GM23248 (cell line): ENCODE results near the gene RENBP. TPM values are rescaled to one million over a fixed set of nuclear protein-coding genes. Genes with fewer than 3 reads are reported as not detected.

Experiments
- DNase-seq: peaks from one replicate; pipeline ENCODE4 v3.0.0-alpha.2; 2015
- H2AFZ ChIP-seq: fragments of 200-600 bp; sonication (generic); 2 replicates; pipeline ENCODE4 v1.6.1; 2016; ENCODE audit warnings: antibody characterized with exemption
- H3F3A ChIP-seq: fragments of 200-600 bp; sonication (generic); 2 replicates; pipeline ENCODE4 v1.6.1; 2016; ENCODE audit warnings: mild to moderate bottlenecking, antibody characterized with exemption, mixed run types; ENCODE audit not compliant: insufficient read depth
- H3K27ac ChIP-seq: fragments of 200-600 bp; sonication (generic); 2 replicates; pipeline ENCODE4 v1.5.1; 2016; ENCODE audit warnings: mild to moderate bottlenecking
- H3K27me3 ChIP-seq: fragments of 200-600 bp; sonication (generic); replicated peaks from 2 replicates; pipeline ENCODE4 v1.6.1; 2016; ENCODE audit warnings: mild to moderate bottlenecking; ENCODE audit not compliant: insufficient read depth
- H3K36me3 ChIP-seq: fragments of 200-600 bp; sonication (generic); 2 replicates; pipeline ENCODE4 v1.6.1; 2016; ENCODE audit warnings: low read depth, mild to moderate bottlenecking
- H3K4me1 ChIP-seq: fragments of 200-600 bp; sonication (generic); 2 replicates; pipeline ENCODE4 v1.6.1; 2016; ENCODE audit warnings: mild to moderate bottlenecking; ENCODE audit not compliant: insufficient read depth
- H3K4me2 ChIP-seq: fragments of 200-600 bp; sonication (generic); one replicate; pipeline ENCODE4 v1.6.1; 2016; ENCODE audit warnings: mild to moderate bottlenecking; ENCODE audit not compliant: unreplicated experiment
- H3K4me3 ChIP-seq: fragments of 200-600 bp; sonication (generic); 2 replicates; pipeline ENCODE4 v1.5.1; 2016; ENCODE audit warnings: mild to moderate bottlenecking
- H3K79me2 ChIP-seq: fragments of 200-600 bp; sonication (generic); 2 replicates; pipeline ENCODE4 v1.6.1; 2016; ENCODE audit warnings: mild to moderate bottlenecking; ENCODE audit not compliant: insufficient read depth
- H3K9ac ChIP-seq: fragments of 200-600 bp; sonication (generic); 2 replicates; pipeline ENCODE4 v1.6.1; 2016; ENCODE audit warnings: mild to moderate bottlenecking
- H3K9me2 ChIP-seq: fragments of 200-600 bp; sonication (generic); 2 replicates; pipeline ENCODE4 v1.6.1; 2016; ENCODE audit warnings: mixed run types, mild to moderate bottlenecking, moderate library complexity; ENCODE audit not compliant: insufficient read depth
- H3K9me3 ChIP-seq: fragments of 200-600 bp; sonication (generic); one replicate; pipeline ENCODE4 v1.6.1; 2017; ENCODE audit warnings: low read depth
- H4K20me1 ChIP-seq: fragments of 200-600 bp; sonication (generic); 2 replicates; pipeline ENCODE4 v1.6.0; 2016; ENCODE audit not compliant: insufficient read depth
- EZH2 ChIP-seq: fragments of 200-600 bp; sonication (generic); IDR thresholded peaks from 2 replicates; pipeline ENCODE4 v1.6.1; 2018; ENCODE audit warnings: antibody characterized with exemption, mild to moderate bottlenecking; ENCODE audit not compliant: insufficient read depth, poor library complexity, severe bottlenecking
- EZH2phosphoT487 ChIP-seq: fragments of 200-600 bp; sonication (generic); IDR thresholded peaks from 2 replicates; pipeline ENCODE4 v1.6.1; 2018; ENCODE audit warnings: antibody characterized with exemption, moderate library complexity, mild to moderate bottlenecking, low read depth; ENCODE audit not compliant: insufficient read depth
- WGBS, 2 experiments: methylation state at CpG; one replicate each; pipeline ENCODE4 v1.1.6; 2015 to 2017; ENCODE audit warnings: low lambda C conversion rate in 2 of 2, low coverage in 1 of 2; ENCODE audit errors: missing lambda C conversion rate in 2 of 2; 5-methylcytosine and 5-hydroxymethylcytosine counted together
- in situ Hi-C: fragments of 300-500 bp; cut with MboI; formaldehyde crosslinking; loops from 2 replicates; pipeline ENCODE4 v1.15.0; 2020
- polyA plus RNA-seq: library from polyadenylated mRNA; unstranded; fragments of >200 nt; fragmentation: Nextera tagmentation; extraction: Ambion mirVana; gene quantifications from 2 replicates; pipeline ENCODE4 v1.2.1, GENCODE V29; 2016
- total RNA-seq: library from RNA; depleted of rRNA; stranded (reverse); fragments of >200 nt; shearing (Covaris generic); gene quantifications from 2 replicates; pipeline ENCODE4 v1.2.3, GENCODE V29; 2014

RENBP gene
- total and polyA plus RNA-seq, 2 experiments from 2014 or later, result 0.11 TPM; not detected in 1

GRCh38 chrX:153897899-153898298 is 46.5 kb downstream of the RENBP start:
- H3K79me2 ChIP-seq, result no peaks in the 10 kb centered on the region
- no peaks in the 10 kb centered on the region for H3F3A ChIP-seq
- no peak overlapping the region for H3K9ac ChIP-seq
- no peak overlapping the region for H3K4me2 ChIP-seq
- no peak for TF ChIP-seq EZH2
- no peak for TF ChIP-seq EZH2phosphoT487
- 0 out of 2 replicates have a peak, but pooled peaks cover 3% of the 10 kb centered on the region for H3K4me1 ChIP-seq
- no peaks in the 10 kb centered on the region for H3K27me3 ChIP-seq
- H3K4me3 ChIP-seq, result no peak overlapping the region
- H3K36me3 ChIP-seq, result no peaks in the 10 kb centered on the region
- H3K9me3 ChIP-seq, result no peaks in the 10 kb centered on the region
- in situ Hi-C loops, result no loop called here
- no peaks in the 10 kb centered on the region for H4K20me1 ChIP-seq
- no peak overlapping the region for H3K27ac ChIP-seq
- DNase-seq, result no peak
- H2AFZ ChIP-seq, result no peak overlapping the region
- H3K9me2 ChIP-seq, result no peaks in the 10 kb centered on the region

- in situ Hi-C loops, result no loop called here
- no peaks in the 10 kb centered on the region for H3F3A ChIP-seq
- H3K4me2 ChIP-seq, result no peak overlapping the region
- H3K79me2 ChIP-seq, result no peaks in the 10 kb centered on the region
- TF ChIP-seq EZH2 (no peak), EZH2phosphoT487 (no peak)
- no peaks in the 10 kb centered on the region for H3K9me2 ChIP-seq
- no peak overlapping the region for H2AFZ ChIP-seq
- 80% methylated on average over 6 of the region's 6 CpGs for WGBS, 2 experiments
- no peak overlapping the region for H3K9ac ChIP-seq
- no peak overlapping the region for H3K27ac ChIP-seq
- no peaks in the 10 kb centered on the region for H4K20me1 ChIP-seq
- H3K27me3 ChIP-seq, result no peaks in the 10 kb centered on the region; the same call in 1 of the 2 replicates
- no peaks in the 10 kb centered on the region for H3K9me3 ChIP-seq
- H3K4me3 ChIP-seq, result no peak overlapping the region
- no peaks in the 10 kb centered on the region for H3K36me3 ChIP-seq
- H3K4me1 ChIP-seq, result no peaks in the 10 kb centered on the region
- no peak for DNase-seq
These were observed 55.3 kb downstream of the RENBP start for GRCh38 chrX:153889123-153889522.

- in situ Hi-C loops, result no loop called here
- Histone ChIP-seq H3K27ac (no peak overlapping the region), H3K9ac (no peak overlapping the region), H4K20me1 (no peaks in the 10 kb centered on the region), H3K36me3 (no peaks in the 10 kb centered on the region), H3K4me3 (no peak overlapping the region), H3K4me2 (no peak overlapping the region), H3K9me3 (no peaks in the 10 kb centered on the region), H3K4me1 (no peaks in the 10 kb centered on the region), H3K79me2 (no peaks in the 10 kb centered on the region), H2AFZ (no peak overlapping the region), H3F3A (no peaks in the 10 kb centered on the region), H3K9me2 (no peaks in the 10 kb centered on the region), H3K27me3 (no peaks in the 10 kb centered on the region; the same call in 1 of the 2 replicates)
- no peak for DNase-seq
- TF ChIP-seq EZH2, result no peak
- TF ChIP-seq EZH2phosphoT487, result no peak
- WGBS, 2 experiments, result 25 to 32% methylated on average over 6 of the region's 6 CpGs
These were observed 56.1 kb downstream of the RENBP start for GRCh38 chrX:153888344-153888743.

- TF ChIP-seq EZH2, result no peak
- no peak for TF ChIP-seq EZH2phosphoT487
- Histone ChIP-seq H3K79me2 (no peaks in the 10 kb centered on the region), H3F3A (no peaks in the 10 kb centered on the region), H3K36me3 (no peaks in the 10 kb centered on the region), H3K4me3 (no peak overlapping the region), H3K27ac (no peak overlapping the region), H3K27me3 (no peaks in the 10 kb centered on the region; the same call in 1 of the 2 replicates), H2AFZ (no peak overlapping the region), H3K9me2 (no peaks in the 10 kb centered on the region), H3K9me3 (no peaks in the 10 kb centered on the region), H3K4me1 (no peaks in the 10 kb centered on the region), H3K9ac (no peak overlapping the region), H4K20me1 (no peaks in the 10 kb centered on the region), H3K4me2 (no peak overlapping the region)
- DNase-seq, result no peak
- in situ Hi-C loops, result no loop called here
- 68 to 69% methylated on average over 7 to 8 of the region's 8 CpGs for WGBS, 2 experiments
These were observed 57.1 kb downstream of the RENBP start for GRCh38 chrX:153887385-153887784.

GRCh38 chrX:153886915-153887314 is 57.5 kb downstream of the RENBP start:
- no peaks in the 10 kb centered on the region for H3K36me3 ChIP-seq
- in situ Hi-C loops, result no loop called here
- H4K20me1 ChIP-seq, result no peaks in the 10 kb centered on the region
- no peak overlapping the region for H3K27ac ChIP-seq
- no peaks in the 10 kb centered on the region; the same call in 1 of the 2 replicates for H3K27me3 ChIP-seq
- no peak overlapping the region for H2AFZ ChIP-seq
- no peak overlapping the region for H3K4me2 ChIP-seq
- no peak overlapping the region for H3K9ac ChIP-seq
- no peak for TF ChIP-seq EZH2phosphoT487
- TF ChIP-seq EZH2, result no peak
- no peaks in the 10 kb centered on the region for H3K4me1 ChIP-seq
- H3K79me2 ChIP-seq, result no peaks in the 10 kb centered on the region
- H3K9me2 ChIP-seq, result no peaks in the 10 kb centered on the region
- 17 to 40% methylated on average over 5 to 12 of the region's 13 CpGs for WGBS, 2 experiments
- DNase-seq, result no peak
- H3K9me3 ChIP-seq, result no peaks in the 10 kb centered on the region
- no peaks in the 10 kb centered on the region for H3F3A ChIP-seq
- no peak overlapping the region for H3K4me3 ChIP-seq
